ENCODE data around the gene SPECC1. TPM values are rescaled to one million over a fixed set of nuclear protein-coding genes. Genes with fewer than 3 reads are reported as not detected.

SPECC1 gene
- total and polyA plus RNA-seq, 10 of the 15 experiments (the other 5 are each of a cell fraction or from before 2014, with no cell fraction given), result 6.4 to 40.6 (median 23.9) TPM

DNA sequence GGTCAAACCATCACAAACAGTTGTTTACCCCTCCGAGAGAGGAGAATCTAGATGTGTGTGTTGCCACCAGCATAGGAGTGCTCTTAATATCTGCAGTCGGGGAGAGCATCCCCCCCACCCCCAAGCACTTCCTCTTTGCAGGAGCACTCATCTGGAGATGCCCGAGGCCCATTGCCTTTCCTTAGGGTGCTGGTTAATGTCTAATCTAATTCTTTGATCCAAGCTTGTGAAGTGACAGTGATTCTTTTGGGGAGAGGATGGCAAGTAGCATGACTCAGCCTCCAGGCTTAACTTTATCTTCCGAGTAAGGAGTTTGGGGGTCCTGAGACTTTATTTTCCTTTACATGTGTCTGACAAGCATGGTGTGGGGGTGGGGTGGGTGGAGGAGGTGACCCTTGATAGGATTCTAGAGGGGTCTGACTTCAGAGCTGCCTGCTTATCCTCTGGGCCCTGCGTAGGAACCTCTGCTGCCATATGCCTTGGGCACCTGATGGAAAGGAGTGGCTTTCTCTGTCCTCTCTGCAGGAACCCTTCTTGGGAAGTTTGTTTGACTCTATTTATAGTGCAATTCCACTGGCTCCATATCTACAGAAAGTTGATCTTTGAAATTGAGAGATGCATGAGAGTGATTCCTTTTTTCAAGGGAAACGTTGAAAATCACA lies 207.1 kb downstream of the SPECC1 start:
- FAIRE-seq (no peak), ATAC-seq (no peak), DNase-seq (ENCODE audit: low read depth, low spot score) (no peak)
- SMC1A ChIA-PET (ENCODE audit: uncharacterized antibody, unreplicated experiment), result interaction anchor here (0.9 to 1.6 kb wide), 3 partner anchors 9 to 43 kb away, joined by 3 to 5 read pairs (median 3); no protein-coding TSS in a partner anchor
- no peaks in the 10 kb centered on the region for H4K20me1 ChIP-seq (ENCODE audit: control insufficient read depth, insufficient read depth)
- H3K36me3 ChIP-seq (ENCODE audit: control insufficient read depth in 2 of 2, insufficient read depth in 2 of 2, low read length in 1 of 2), result no peaks in the 10 kb centered on the region
- no peak overlapping the region for H3K4me2 ChIP-seq (ENCODE audit: control insufficient read depth, insufficient read depth)
- RAD21 ChIA-PET (ENCODE audit: unreplicated experiment), result no interaction called here
- H3K79me2 ChIP-seq (ENCODE audit: control insufficient read depth, insufficient read depth, low read length), result no peaks in the 10 kb centered on the region
- POLR2A ChIA-PET, result no interaction called here
- in situ Hi-C loops (cut with MboI), result loop anchor here (5.0 kb wide), 1 partner anchor 229 kb away; no protein-coding TSS in a partner anchor
- intact Hi-C loops (cut with micrococcal nuclease; ENCODE audit: unreplicated experiment), result no loop called here
- CTCF ChIA-PET, result interaction anchor here (2.8 kb wide), 1 partner anchor 11 kb away, joined by 12 read pairs; no protein-coding TSS in a partner anchor
- no peak for TF ChIP-seq ZNF384 (IDR thresholded peaks at IDR 0.05; ENCODE audit: borderline replicate concordance, low read depth, low read length)
- TF ChIP-seq DPF2 (IDR thresholded peaks at IDR 0.05), result no peak
- TF ChIP-seq USF1 (IDR thresholded peaks at IDR 0.05; ENCODE audit: borderline replicate concordance, extremely low read length, insufficient read depth, low read depth, low read length), result no peak
- no peak for TF ChIP-seq MEF2A (IDR thresholded peaks at IDR 0.05; ENCODE audit: insufficient read depth, low read depth, low read length)
- TF ChIP-seq BHLHE40 (IDR thresholded peaks at IDR 0.05; ENCODE audit: borderline replicate concordance in 1 of 2, low read depth in 2 of 2, low read length in 1 of 2), result no peak
- TF ChIP-seq SIN3A (IDR thresholded peaks at IDR 0.05; ENCODE audit: low read depth, low read length), result no peak
- no peak for TF ChIP-seq ASH2L (IDR thresholded peaks at IDR 0.05; ENCODE audit: borderline replicate concordance, low read depth)
- no peak for TF ChIP-seq SRF (IDR thresholded peaks at IDR 0.05; ENCODE audit: low read depth in 2 of 2, low read length in 2 of 2)
- TF ChIP-seq ZBTB4 (CRISPR knock-in tag; IDR thresholded peaks at IDR 0.05), result no peak
- no peak for TF ChIP-seq RBBP5 (conservative IDR thresholded peaks at IDR 0.05)
- TF ChIP-seq NR2C2 (IDR thresholded peaks at IDR 0.05; ENCODE audit: borderline replicate concordance, control insufficient read depth, insufficient read length, low read depth), result no peak
- no TSS peak for BruUV-seq (replicated peaks)
- H2AFZ ChIP-seq (ENCODE audit: control insufficient read depth, low read depth, low read length), result no peak overlapping the region
- no peaks in the 10 kb centered on the region for H3K9me3 ChIP-seq (replicated peaks; ENCODE audit: control insufficient read depth, insufficient read depth, low read length)
- no peaks in the 10 kb centered on the region for H3K27me3 ChIP-seq (replicated peaks in 1 of 2; ENCODE audit: control insufficient read depth in 2 of 2, insufficient read depth in 2 of 2, low read length in 1 of 2)
- no peak overlapping the region for H3K9ac ChIP-seq (ENCODE audit: control insufficient read depth, insufficient read depth, low read length)
- no peak overlapping the region for H3K27ac ChIP-seq (ENCODE audit: control insufficient read depth, insufficient read depth)
- no peak overlapping the region for H3K4me3 ChIP-seq
- WGBS (ENCODE audit: insufficient coverage, insufficient replicate concordance, low lambda C conversion rate, missing lambda C conversion rate), result 72% methylated on average over 6 of the region's 6 CpGs
- peaks cover 3% of the 10 kb centered on the region; the same call in 1 of the 2 replicates for H3K4me1 ChIP-seq (ENCODE audit: control insufficient read depth, insufficient read depth, low read length)
